ENCODE results near the gene ITPK1.

GRCh38 chr14:93094121-93094918, 21.4 kb downstream of the ITPK1 start:
- TF ChIP-seq CTCF (IDR thresholded peaks at IDR 0.05): no peak
- no peak for TF ChIP-seq POLR2A (IDR thresholded peaks at IDR 0.05)
